ENCODE results near the gene PKDCC. TPM values are rescaled to one million over a fixed set of nuclear protein-coding genes. Genes with fewer than 3 reads are reported as not detected.

PKDCC gene
- total and polyA plus RNA-seq, 2 of the 13 experiments (the other 11 are each of a cell fraction or from before 2014, with no cell fraction given) = 52.6 to 58.8 TPM

DNA sequence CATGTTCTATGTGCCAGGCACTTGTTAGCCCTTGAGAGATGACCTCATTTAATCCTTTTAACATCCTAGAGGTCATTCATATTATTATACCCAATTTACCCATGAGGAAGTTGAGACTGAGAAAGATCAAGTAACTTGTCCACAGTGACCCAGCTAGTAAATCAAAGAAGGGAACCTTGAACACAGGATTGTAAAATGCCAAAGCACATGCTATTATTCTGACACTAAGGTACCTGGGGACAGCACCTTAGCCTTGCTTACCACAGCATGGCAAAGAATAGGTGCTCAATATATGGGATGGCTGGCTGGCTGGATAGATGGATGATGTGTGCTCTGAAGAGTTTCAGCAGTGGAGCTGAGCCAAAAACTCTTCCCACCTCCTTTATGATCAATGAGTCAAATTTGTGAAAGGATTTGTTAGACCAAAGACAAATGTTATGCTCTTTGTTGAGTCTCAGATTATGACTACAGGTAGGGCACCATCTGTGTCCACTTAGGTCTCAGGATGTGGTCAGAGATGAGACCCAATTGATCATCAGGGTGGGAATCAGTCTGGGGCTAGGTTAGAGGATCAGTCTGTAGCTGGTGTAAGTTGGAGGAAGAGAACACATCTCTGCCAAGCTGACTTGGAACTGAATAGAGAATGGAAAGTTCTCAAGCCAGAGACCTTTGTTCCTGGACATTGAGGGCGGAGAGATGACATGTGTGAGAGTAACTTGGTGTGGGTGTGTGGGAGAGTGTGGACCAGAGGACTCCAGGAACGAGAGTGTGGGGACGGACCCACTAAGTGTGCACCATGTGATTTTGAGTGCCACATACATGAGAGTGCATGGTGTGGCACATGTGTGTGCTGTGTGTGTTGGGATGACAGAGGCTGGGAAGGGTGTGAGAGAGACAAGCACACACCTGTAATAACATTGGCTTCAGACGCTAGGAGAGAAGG lies 16.3 kb upstream of the PKDCC start:
- H3K27ac ChIP-seq (ENCODE audit: extremely low read length, insufficient read depth, low read length) = no peak overlapping the region
- H3K79me2 ChIP-seq (ENCODE audit: insufficient read depth, low read length) = no peaks in the 10 kb centered on the region
- H3K36me3 ChIP-seq (replicated peaks in 1 of 2; ENCODE audit: control insufficient read depth in 1 of 2, insufficient read depth in 2 of 2, low read length in 2 of 2) = no peaks in the 10 kb centered on the region
- DNase-seq (ENCODE audit: low spot score) = no peak
- TF ChIP-seq NFYB (CRISPR knock-in tag; IDR thresholded peaks at IDR 0.05) (no peak), REXO4 (CRISPR knock-in tag; IDR thresholded peaks at IDR 0.05; ENCODE audit: borderline replicate concordance) (no peak)
- TF ChIP-seq, protein P1, sequence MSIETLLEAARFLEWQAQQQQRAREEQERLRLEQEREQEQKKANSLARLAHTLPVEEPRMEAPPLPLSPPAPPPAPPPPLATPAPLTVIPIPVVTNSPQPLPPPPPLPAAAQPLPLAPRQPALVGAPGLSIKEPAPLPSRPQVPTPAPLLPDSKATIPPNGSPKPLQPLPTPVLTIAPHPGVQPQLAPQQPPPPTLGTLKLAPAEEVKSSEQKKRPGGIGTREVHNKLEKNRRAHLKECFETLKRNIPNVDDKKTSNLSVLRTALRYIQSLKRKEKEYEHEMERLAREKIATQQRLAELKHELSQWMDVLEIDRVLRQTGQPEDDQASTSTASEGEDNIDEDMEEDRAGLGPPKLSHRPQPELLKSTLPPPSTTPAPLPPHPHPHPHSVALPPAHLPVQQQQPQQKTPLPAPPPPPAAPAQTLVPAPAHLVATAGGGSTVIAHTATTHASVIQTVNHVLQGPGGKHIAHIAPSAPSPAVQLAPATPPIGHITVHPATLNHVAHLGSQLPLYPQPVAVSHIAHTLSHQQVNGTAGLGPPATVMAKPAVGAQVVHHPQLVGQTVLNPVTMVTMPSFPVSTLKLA (IDR thresholded peaks at IDR 0.05) = peak; percentile 79
- no peaks in the 10 kb centered on the region for H3K4me1 ChIP-seq (ENCODE audit: insufficient read depth, low read length)
- CTCF ChIA-PET (ENCODE audit: low intra/inter-chr PET ratio, low total read pairs) = no interaction called here
- 31% methylated on average over 4 of the region's 4 CpGs for WGBS (ENCODE audit: low lambda C conversion rate)
- no peaks in the 10 kb centered on the region for H3K9me3 ChIP-seq (ENCODE audit: low read length)
- H4K20me1 ChIP-seq (ENCODE audit: insufficient read depth, low read length) = no peaks in the 10 kb centered on the region
- ATAC-seq = no peak
- intact Hi-C loops (cut with micrococcal nuclease; ENCODE audit: unreplicated experiment) (no loop called here), in situ Hi-C loops (cut with HindIII; ENCODE audit: extremely low pct_ligation_motif_present, low pct_unique_long_range_greater_than_20kb) (no loop called here)
- POLR2A ChIA-PET = no interaction called here
- no peak overlapping the region for H3K9ac ChIP-seq (ENCODE audit: insufficient read depth, low read depth, low read length)
- no peak overlapping the region for H2AFZ ChIP-seq (ENCODE audit: low read length)
- peaks cover 10 to 48% of the 10 kb centered on the region in 2 experiments; a peak in 4 of 5 replicates for H3K27me3 ChIP-seq (ENCODE audit: control insufficient read depth in 1 of 2, insufficient read depth in 2 of 2, low read length in 2 of 2)
- H3K4me3 ChIP-seq (replicated peaks in 1 of 3; ENCODE audit: insufficient read depth in 1 of 3, low read depth in 2 of 3, low read length in 3 of 3) = no peak overlapping the region
- no peak overlapping the region for H3K4me2 ChIP-seq (ENCODE audit: low read depth, low read length)
- FAIRE-seq = peak; percentile 21
- BruUV-seq (replicated peaks) = no TSS peak

DNA sequence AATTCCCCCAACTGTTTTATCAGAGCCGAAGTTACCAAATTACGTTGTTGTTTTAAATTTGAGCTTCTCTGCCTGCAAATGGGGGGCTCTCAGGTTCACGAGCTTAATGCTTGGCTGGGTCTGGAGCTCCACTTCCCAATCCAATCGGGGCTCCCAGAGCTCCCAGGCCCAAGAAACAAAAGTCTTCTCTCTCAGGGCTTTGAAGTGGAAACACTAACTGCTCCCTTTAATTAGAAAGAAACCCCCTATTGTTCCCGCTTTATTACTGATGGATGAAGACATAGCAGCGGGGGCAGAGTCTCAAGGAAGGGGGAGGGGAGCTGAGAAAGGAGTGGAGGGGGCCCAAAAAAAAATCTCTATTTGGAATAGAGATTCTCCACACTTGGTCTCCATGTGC lies 15.6 kb upstream of the PKDCC start:
- FAIRE-seq = no peak

More for the DNA sequence above, 15.6 kb upstream of the PKDCC start:
- H3K9ac ChIP-seq (ENCODE audit: insufficient read depth, low read depth, low read length) = no peak overlapping the region
- DNase-seq (ENCODE audit: low spot score) = no peak
- no peak overlapping the region for H2AFZ ChIP-seq (ENCODE audit: low read length)
- intact Hi-C loops (cut with micrococcal nuclease; ENCODE audit: unreplicated experiment) = no loop called here
- no peaks in the 10 kb centered on the region for H4K20me1 ChIP-seq (ENCODE audit: insufficient read depth, low read length)
- ChIA-PET POLR2A (no interaction called here), CTCF (ENCODE audit: low intra/inter-chr PET ratio, low total read pairs) (no interaction called here)
- no peak overlapping the region for H3K27ac ChIP-seq (ENCODE audit: extremely low read length, insufficient read depth, low read length)
- TF ChIP-seq RBM22 (optimal IDR thresholded peaks at IDR 0.05; ENCODE audit: low read length) (no peak), NR3C1 (CRISPR knock-in tag; IDR thresholded peaks at IDR 0.05) (no peak)
- TF ChIP-seq, protein P2, sequence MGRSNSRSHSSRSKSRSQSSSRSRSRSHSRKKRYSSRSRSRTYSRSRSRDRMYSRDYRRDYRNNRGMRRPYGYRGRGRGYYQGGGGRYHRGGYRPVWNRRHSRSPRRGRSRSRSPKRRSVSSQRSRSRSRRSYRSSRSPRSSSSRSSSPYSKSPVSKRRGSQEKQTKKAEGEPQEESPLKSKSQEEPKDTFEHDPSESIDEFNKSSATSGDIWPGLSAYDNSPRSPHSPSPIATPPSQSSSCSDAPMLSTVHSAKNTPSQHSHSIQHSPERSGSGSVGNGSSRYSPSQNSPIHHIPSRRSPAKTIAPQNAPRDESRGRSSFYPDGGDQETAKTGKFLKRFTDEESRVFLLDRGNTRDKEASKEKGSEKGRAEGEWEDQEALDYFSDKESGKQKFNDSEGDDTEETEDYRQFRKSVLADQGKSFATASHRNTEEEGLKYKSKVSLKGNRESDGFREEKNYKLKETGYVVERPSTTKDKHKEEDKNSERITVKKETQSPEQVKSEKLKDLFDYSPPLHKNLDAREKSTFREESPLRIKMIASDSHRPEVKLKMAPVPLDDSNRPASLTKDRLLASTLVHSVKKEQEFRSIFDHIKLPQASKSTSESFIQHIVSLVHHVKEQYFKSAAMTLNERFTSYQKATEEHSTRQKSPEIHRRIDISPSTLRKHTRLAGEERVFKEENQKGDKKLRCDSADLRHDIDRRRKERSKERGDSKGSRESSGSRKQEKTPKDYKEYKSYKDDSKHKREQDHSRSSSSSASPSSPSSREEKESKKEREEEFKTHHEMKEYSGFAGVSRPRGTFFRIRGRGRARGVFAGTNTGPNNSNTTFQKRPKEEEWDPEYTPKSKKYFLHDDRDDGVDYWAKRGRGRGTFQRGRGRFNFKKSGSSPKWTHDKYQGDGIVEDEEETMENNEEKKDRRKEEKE (IDR thresholded peaks at IDR 0.05) = no peak
- TF ChIP-seq, protein P3, sequence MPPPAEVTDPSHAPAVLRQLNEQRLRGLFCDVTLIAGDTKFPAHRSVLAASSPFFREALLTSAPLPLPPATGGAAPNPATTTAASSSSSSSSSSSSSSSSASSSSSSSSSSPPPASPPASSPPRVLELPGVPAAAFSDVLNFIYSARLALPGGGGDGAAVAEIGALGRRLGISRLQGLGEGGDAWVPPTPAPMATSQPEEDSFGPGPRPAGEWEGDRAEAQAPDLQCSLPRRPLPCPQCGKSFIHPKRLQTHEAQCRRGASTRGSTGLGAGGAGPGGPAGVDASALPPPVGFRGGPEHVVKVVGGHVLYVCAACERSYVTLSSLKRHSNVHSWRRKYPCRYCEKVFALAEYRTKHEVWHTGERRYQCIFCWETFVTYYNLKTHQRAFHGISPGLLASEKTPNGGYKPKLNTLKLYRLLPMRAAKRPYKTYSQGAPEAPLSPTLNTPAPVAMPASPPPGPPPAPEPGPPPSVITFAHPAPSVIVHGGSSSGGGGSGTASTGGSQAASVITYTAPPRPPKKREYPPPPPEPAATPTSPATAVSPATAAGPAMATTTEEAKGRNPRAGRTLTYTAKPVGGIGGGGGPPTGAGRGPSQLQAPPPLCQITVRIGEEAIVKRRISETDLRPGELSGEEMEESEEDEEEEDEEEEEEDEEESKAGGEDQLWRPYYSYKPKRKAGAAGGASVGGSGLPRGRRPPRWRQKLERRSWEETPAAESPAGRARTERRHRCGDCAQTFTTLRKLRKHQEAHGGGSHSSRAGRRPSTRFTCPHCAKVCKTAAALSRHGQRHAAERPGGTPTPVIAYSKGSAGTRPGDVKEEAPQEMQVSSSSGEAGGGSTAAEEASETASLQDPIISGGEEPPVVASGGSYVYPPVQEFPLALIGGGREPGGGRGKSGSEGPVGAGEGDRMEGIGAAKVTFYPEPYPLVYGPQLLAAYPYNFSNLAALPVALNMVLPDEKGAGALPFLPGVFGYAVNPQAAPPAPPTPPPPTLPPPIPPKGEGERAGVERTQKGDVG (CRISPR knock-in tag; IDR thresholded peaks at IDR 0.05; ENCODE audit: borderline replicate concordance) = no peak
- H3K9me3 ChIP-seq (ENCODE audit: low read length) = no peaks in the 10 kb centered on the region
- H3K4me1 ChIP-seq (ENCODE audit: insufficient read depth, low read length) = no peaks in the 10 kb centered on the region
- no peak overlapping the region for H3K4me3 ChIP-seq (replicated peaks in 1 of 3; ENCODE audit: insufficient read depth in 1 of 3, low read depth in 2 of 3, low read length in 3 of 3)
- in situ Hi-C loops (cut with HindIII; ENCODE audit: extremely low pct_ligation_motif_present, low pct_unique_long_range_greater_than_20kb) = no loop called here
- H3K4me2 ChIP-seq (ENCODE audit: low read depth, low read length) = no peak overlapping the region
- 32% methylated on average over 6 of the region's 6 CpGs for WGBS (ENCODE audit: low lambda C conversion rate)
- ATAC-seq = no peak
- peaks cover 8 to 41% of the 10 kb centered on the region in 2 experiments; a peak in 4 of 5 replicates for H3K27me3 ChIP-seq (ENCODE audit: control insufficient read depth in 1 of 2, insufficient read depth in 2 of 2, low read length in 2 of 2)
- no peaks in the 10 kb centered on the region for H3K79me2 ChIP-seq (ENCODE audit: insufficient read depth, low read length)
- BruUV-seq (replicated peaks) = no TSS peak
- H3K36me3 ChIP-seq (replicated peaks in 1 of 2; ENCODE audit: control insufficient read depth in 1 of 2, insufficient read depth in 2 of 2, low read length in 2 of 2) = no peaks in the 10 kb centered on the region

All from HepG2 (cell line).